Measurements from ENCODE around the gene DYSF.
"Not testable (repeated sequence)": the region's sequence is repeated elsewhere in the genome, so short reads cannot be mapped to it uniquely, and the experiment has no call there.

Gene DYSF

DNA sequence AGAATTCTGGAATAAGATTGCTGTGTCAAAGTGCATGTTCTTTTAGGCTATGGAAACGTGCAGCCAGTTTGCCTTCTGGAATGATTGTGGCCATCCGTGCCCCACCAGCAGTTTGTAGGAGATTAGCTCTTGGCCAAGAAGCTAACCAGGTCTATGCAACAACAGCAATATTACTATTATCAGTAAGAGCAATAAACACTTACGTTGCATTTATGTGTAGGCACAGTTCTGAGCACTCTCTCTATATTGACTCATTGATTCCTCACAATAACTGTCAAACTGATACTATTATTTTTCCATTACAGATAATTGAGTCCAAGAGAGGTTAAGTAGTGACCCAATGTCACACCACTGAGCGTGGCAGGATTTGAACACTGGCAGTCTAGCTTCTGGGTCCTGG is 186.4 kb downstream of the DYSF start:
- in situ Hi-C loops (cut with MboI; ENCODE audit: low pct_unique_long_range_greater_than_20kb, low sequenced_read_pairs), result no loop called here
- DNase-seq, result no peak

DNA sequence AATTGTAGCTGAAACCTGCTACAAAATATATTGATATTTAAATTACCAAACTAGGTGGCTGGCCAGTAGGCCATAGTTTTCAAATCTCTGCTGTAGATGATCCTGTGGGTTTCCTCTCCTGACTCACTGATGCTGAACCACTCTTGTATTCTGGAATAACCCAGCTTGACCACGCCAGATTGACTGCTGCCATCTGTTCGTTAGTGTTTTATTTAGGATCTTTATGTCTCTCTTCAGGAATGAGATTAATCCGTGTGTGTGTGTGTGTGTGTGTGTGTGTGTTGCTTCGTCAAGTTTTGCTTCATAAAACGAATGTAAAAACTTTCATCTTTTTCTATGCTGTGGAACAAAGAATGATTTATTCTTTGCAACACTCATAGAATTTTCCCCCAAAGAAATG is 187.1 kb downstream of the DYSF start:
- in situ Hi-C loops (cut with MboI; ENCODE audit: low pct_unique_long_range_greater_than_20kb, low sequenced_read_pairs), result no loop called here
- DNase-seq, result no peak

DNA sequence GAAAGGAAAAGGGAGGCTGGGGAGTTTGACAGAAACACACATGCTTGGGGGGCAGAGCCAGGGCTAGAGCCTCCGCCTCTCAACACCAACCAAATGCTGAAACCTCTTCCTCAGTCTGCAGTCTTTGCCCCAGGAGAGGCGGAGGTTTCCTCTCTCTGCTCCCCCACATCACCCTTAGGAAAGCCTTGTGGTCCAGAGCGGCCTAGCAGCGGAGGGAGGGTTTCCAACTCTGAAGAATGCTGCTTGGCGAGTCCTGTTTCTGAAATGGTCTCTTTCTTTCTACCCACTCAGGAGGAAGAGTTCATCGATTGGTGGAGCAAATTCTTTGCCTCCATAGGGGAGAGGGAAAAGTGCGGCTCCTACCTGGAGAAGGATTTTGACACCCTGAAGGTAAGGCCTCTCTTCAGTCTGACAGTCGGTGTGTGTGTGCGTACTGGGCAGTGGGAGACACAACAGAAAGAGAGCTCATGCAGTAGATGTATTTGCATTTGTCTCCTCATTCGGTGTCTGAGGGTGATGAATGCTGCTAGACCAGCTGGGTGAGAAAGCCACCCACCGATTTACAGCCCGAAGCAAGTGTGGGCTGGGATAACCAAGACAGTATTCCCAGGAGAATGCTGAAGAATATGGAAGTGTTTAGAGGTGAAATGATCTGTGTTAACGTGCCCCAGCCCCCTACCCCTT is 190.5 kb downstream of the DYSF start:
- DNase-seq, result no peak
- in situ Hi-C loops (cut with MboI; ENCODE audit: low pct_unique_long_range_greater_than_20kb, low sequenced_read_pairs), result no loop called here

DNA sequence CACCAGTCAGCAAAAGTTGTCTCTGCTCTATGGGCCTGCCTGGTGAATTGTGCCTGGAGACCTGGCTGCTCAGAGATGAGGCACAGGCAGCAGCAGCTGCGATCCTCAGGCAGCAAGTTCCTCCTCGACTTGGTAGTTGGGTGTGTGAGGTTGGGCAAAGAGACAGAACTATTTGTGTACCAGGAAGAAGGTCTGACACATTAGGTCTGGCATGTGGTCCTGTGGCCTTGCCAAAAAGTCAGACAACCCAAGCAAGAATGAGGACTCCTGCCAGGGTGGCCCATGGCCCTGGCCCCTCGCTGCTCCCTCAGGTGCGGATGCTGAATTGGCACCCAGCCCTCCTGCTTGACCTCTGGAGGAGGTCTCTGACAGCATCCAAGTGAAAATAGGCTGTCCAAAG is 192.7 kb downstream of the DYSF start:
- in situ Hi-C loops (cut with MboI; ENCODE audit: low pct_unique_long_range_greater_than_20kb, low sequenced_read_pairs), result no loop called here
- no peak for DNase-seq

DNA sequence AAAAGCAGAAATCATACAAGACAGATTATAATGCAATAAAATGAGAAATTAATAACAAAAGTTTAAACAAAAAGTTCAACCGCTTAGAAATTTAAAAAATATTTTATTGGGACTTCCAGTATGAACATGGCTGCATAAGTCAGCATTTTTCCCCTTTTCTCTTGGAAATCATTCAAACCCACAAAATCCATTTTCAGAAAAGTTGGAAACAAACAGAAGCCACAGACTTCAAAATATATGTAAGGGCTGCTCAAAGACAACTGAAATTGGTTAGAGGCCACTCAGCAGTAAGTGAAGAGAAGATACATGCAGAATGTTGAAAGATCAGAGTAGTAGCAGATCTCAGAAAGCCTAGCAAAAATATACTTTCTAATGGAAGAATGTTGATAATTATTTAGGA is 194.0 kb downstream of the DYSF start:
- in situ Hi-C loops (cut with MboI; ENCODE audit: low pct_unique_long_range_greater_than_20kb, low sequenced_read_pairs), result no loop called here
- DNase-seq, result no peak

DNA sequence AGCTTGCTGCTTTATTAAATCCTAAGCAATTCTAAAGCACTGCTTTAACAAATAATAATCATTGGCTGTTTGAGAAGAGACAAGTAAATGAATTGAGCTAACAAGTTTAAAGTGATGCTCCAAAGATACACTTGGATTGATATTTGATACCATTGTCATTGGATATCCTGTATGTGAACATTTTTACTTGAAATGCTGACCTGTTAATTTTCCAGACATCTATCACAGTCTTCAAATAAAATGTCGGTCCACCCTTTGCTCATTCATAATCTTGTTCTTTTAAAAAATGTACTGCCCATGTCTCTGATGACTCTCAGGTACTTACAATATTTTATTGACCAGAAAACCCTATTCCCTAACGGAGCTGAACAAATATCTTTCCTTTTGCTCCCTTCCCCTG is 202.1 kb downstream of the DYSF start:
- in situ Hi-C loops (cut with MboI; ENCODE audit: low pct_unique_long_range_greater_than_20kb, low sequenced_read_pairs), result no loop called here
- DNase-seq, result no peak

DNA sequence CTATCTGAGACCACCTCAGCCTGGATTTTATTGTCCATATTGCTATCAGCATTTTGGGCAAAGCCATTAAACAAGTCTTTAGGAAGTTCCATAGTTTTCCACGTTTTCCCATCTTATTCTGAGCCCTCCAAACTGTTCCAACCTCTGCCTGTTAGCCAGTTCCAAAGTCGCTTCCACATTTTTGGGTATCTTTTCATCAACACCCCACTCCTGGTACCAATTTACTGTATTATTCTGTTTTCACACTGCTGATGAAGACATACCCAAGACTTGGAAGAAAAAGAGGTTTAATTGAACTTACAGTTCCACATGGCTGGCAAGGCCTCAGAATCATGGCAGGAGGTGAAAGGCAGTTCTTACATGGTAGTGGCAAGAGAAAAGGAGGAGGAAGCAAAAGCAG is 204.9 kb downstream of the DYSF start:
- DNase-seq; in situ Hi-C loops (cut with MboI; ENCODE audit: low pct_unique_long_range_greater_than_20kb, low sequenced_read_pairs): not testable (repeated sequence)

DNA sequence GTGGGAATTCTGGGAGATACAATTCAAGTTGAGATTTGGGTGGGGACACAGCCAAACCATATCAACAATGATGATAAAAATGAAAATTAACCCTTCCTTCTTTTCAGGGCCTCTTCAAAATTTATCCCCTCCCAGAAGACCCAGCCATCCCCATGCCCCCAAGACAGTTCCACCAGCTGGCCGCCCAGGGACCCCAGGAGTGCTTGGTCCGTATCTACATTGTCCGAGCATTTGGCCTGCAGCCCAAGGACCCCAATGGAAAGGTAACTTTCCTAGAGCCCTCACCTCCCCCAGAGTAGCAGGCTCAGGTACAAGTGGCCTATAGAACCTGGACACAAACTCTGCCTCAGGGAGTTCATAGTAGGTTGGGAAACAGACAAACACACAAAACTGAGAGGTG is 205.4 kb downstream of the DYSF start:
- in situ Hi-C loops (cut with MboI; ENCODE audit: low pct_unique_long_range_greater_than_20kb, low sequenced_read_pairs), result no loop called here
- no peak for DNase-seq

DNA sequence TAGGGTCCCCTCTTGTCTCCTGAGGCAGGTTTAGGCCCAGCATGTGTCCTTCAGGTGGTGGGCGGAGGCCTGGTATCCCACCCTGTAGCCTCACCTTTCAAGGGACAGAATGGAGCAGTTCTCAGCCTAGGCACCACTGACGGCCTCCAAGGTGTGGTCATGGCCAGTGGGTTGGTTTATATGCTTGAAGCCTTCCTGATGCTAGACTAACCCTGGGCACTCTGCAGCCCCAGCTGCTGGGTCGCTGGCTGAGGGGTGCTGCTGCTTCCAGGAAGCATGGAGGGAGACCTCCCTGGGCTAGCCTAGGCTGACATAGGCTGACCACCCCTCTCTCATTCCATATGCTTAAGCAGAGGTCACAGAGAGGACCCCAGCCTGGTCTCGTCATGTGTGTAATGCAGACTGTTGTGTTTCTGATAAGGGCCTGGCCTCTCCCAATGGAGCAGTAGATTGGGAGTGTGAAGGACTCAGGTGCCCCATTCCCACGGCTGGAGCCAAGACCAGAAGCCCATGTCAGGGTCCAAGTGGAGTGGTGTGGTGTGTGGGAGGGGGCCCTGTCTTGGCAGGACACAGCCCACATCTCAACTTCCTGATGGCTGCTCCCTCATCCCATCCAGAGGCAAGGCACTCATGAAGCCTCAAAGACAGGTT is 206.6 kb downstream of the DYSF start:
- DNase-seq, result no peak
- in situ Hi-C loops (cut with MboI; ENCODE audit: low pct_unique_long_range_greater_than_20kb, low sequenced_read_pairs), result no loop called here

DNA sequence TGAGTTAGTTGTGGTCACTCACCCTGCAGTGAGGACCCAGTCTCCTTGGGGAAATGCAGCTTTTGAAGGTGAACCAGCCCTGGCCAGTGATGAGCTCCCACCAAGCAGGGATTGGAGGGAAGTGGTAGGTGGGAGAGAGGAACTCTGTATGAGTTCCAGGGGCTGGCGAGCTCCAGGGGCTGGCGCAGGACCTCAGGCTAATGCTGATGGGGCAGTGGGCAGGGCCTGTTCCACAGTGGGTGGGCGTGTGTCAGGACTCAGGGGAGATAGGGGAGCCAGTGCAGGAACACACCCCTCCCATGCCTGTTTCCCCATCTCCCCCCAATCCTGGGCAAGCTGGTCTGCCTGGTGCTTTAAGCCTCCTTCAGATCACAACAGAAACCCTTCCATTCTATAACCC is 208.4 kb downstream of the DYSF start:
- in situ Hi-C loops (cut with MboI; ENCODE audit: low pct_unique_long_range_greater_than_20kb, low sequenced_read_pairs), result no loop called here

DNA sequence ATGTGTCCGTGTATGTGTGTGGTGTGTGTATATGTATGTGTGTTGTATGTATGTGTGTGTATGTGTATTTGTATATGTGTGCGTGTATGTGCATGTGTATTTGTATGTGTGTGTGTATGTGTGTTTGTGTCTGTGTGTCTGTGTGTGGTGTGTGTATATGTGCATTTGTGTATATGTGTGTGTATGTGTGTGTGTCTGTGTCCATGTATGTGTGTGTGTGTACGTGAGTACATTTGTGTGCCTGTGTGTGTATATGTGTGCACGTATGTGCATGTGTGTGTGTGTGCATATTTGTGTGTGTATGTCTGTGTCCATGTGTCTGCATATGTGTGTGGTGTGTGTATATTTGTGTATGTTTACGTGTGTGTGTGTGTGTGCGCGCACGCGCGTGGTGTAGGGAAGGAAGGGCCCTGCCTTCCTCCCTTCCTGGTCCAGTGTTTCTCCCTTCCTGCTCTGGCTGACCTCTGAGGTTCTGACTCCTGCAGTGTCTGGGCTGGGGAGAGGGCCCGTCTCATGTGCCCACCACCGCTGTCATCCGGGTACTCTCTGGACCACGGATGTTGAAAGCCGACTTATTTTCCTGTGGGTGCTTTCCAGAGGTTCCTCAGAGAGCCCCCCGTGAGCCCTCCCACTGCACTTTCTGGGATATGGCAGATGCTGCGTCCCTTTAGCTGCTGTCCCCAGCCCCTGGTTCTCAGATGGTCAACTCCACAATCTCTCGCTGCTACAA is 209.5 kb downstream of the DYSF start:
- in situ Hi-C loops (cut with MboI; ENCODE audit: low pct_unique_long_range_greater_than_20kb, low sequenced_read_pairs), result no loop called here
- no peak for DNase-seq

More for the DNA sequence above, 208.4 kb downstream of the DYSF start:
- no peak for DNase-seq

DNA sequence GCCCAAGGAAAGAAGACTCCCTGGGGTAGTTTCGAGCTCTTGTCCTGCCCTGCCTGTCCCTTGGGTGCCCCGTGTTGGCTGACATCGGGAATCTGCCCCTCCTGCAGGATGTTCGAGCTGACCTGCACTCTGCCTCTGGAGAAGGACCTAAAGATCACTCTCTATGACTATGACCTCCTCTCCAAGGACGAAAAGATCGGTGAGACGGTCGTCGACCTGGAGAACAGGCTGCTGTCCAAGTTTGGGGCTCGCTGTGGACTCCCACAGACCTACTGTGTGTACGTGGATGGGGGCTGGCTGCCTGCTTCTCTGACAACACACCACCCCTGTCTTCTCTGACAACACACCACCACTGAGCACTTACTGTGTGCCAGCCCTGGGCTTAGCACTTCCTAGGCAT is 210.8 kb downstream of the DYSF start:
- no peak for DNase-seq
- in situ Hi-C loops (cut with MboI; ENCODE audit: low pct_unique_long_range_greater_than_20kb, low sequenced_read_pairs), result no loop called here

DNA sequence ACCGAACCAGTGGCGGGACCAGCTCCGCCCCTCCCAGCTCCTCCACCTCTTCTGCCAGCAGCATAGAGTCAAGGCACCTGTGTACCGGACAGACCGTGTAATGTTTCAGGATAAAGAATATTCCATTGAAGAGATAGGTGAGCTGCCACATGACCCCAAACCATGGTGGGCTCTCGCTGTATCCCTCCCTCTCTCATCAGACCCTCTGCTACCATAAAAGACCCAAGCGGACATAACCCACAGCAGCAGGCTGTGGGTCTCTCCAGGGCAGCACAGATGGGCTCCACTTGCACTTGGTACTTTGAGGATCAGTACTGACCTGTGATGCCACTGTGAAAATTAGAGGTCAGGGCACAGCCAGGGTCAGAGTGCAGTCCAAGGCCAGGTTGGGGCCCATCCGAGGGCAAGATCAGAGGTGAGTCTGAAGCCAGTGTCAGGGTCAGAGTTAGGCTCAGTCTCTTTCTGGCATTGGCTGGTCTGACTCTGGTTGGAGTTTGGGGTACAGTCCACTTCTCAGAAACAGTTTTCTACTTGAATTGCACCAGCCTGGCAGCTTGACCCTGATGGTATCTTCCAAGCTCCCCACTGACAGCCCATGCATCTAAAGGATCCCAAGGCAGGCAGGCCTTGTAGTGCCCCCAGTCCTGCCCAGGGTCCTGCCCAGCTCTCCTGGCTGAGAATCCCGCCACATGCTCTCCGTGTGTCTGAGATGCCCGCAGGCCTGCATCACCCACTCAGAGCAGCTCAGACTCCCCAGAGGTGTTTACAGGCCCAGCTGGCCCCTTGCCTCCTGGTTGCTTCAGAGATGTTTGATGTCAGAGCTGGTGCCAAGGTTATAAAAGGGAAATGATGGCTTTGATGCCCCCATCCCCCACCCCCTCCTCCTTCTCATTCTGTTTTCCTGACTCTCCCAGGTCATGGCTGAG is 212.1 kb downstream of the DYSF start:
- in situ Hi-C loops (cut with MboI; ENCODE audit: low pct_unique_long_range_greater_than_20kb, low sequenced_read_pairs), result no loop called here

DNA sequence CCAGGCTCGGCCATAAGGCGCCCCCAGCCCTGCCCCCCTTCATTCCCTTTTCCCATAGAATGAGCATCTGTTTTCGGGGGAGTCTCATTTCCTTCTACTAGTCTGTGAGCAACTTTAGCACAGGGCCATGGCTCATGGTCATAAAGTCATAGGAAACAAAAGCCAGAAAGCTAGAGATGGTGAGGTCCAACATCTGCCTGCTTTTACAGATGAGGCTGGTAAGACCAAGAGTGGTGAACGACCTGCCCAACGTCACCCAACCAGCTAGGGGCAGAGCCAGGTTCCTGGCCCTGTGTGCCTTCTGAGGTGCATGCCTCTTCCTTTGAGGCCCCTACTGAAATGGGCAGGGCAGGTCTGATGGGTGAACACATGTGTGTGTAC is 212.7 kb downstream of the DYSF start:
- in situ Hi-C loops (cut with MboI; ENCODE audit: low pct_unique_long_range_greater_than_20kb, low sequenced_read_pairs), result no loop called here
- no peak for DNase-seq

More for the DNA sequence above, 212.1 kb downstream of the DYSF start:
- DNase-seq, result no peak

DNA sequence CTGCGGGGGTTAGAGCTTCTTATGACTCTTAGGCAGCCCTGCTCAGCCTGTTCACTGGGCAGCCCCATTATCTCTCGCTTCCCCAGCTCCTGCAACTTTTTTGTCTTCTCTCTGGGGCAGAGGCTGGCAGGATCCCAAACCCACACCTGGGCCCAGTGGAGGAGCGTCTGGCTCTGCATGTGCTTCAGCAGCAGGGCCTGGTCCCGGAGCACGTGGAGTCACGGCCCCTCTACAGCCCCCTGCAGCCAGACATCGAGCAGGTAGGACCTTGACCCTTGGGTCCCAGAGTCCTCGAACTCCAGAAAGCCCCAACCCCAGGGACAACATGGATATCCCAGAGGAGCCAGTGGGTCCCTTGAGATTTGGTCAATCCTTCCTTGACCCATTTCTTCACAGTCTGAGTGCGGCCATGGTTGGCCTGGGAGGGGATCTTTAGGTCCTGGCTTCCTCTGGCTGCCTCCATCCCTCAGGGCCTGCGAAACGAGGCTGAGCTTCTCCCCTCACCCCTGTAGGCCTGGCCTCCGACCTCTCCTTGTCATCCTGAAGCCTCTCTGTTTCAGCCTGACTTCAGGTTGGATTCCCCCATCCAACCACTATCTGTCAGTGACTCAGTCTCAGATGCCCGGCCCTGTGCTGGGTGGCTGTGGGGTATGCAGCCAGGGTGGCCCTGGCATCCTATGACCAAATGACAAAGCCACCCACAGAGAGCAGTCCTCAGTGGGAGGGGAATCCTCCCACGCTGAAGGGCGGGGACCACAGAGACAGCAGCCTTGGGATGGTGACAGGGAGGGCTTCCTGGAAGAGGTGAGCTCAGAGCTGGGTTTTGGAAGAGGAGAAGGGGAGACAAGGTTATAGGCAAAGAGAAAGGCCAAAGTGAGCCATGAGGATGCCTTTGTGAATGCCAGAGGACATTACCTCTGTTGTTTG is 214.2 kb downstream of the DYSF start:
- in situ Hi-C loops (cut with MboI; ENCODE audit: low pct_unique_long_range_greater_than_20kb, low sequenced_read_pairs), result no loop called here
- no peak for DNase-seq

DNA sequence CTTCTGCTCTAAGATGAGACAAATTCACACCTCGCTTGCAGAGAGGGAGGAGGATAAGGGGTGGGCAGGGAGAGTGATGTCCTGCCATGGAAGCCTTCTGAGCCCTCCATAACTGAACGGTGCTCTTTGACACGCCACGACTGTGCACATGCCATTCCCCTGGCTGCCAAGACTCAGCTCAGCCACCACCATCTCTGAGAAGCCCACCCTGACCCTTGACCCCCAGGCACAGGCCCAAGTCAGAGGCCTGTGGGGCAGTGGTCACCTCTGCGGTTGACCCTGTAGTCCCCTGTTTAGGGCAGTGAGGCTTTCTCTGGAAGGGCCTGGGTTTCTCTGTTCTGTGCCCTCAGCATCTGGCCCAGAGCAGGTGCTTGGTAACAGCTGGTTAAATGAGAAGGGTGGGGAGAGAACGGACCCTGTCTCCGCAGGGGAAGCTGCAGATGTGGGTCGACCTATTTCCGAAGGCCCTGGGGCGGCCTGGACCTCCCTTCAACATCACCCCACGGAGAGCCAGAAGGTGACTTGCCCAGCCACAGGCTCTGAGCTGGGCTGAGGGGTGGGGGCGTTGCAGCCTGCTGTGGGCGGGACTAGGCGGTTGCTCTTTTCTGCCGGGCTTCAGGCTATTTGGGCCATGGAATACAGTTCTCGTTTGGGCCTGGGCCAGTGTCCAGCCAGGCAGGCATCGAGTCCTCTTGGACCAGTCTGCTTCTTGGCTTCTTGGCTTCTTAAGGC is 215.1 kb downstream of the DYSF start:
- in situ Hi-C loops (cut with MboI; ENCODE audit: low pct_unique_long_range_greater_than_20kb, low sequenced_read_pairs), result no loop called here
- no peak for DNase-seq

DNA sequence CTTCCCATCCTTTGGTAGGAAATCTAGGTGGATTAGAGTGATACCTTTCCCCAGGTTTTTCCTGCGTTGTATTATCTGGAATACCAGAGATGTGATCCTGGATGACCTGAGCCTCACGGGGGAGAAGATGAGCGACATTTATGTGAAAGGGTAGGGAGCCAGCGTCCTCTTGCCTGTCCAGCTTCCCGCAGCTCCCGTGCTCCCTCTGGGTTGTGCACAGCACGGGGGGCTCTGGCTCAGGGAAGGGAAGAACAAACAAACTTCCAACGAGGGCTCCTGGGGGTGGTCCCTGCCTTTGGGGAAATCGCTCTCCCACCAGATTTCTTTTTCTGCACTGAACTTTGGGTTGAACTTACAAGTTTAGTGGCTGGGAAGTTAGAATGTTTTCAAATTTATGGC is 215.7 kb downstream of the DYSF start:
- in situ Hi-C loops (cut with MboI; ENCODE audit: low pct_unique_long_range_greater_than_20kb, low sequenced_read_pairs), result no loop called here

More for the DNA sequence above, 215.7 kb downstream of the DYSF start:
- no peak for DNase-seq
